ENCODE results near the gene SKOR1. TPM values are rescaled to one million over a fixed set of nuclear protein-coding genes. Genes with fewer than 3 reads are reported as not detected.

SKOR1 gene
- total and polyA plus RNA-seq, 2 of the 4 experiments (the other 2 are of a cell fraction) = 0.03 TPM; not detected in 1

DNA sequence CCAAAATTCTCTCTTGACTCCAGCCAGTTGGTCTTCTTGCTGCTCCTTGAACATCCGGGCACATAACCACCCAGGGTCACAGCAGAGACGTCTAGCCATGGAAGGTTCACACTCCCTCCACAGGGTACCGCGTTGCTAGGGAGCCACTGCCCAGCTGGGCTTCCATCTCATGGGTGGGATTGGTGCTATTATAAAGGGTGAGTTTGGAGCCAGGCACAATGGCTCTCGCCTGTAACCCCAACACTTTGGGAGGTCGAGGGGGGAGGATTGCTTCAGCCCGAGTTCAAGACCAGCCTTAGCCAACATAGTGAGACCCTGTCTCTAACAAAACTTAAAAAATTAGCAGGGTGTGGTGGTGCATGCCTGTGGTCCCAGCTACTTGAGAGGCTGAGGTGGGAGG, 17.5 kb upstream of the SKOR1 start:
- no peak overlapping the region for H2BK15ac ChIP-seq (ENCODE audit: low read depth, low read length)
- no peak overlapping the region for H3K9ac ChIP-seq (ENCODE audit: low read depth, low read length)
- DNase-seq = no peak
- H2BK20ac ChIP-seq (ENCODE audit: low read depth, low read length) = no peak overlapping the region
- no peak overlapping the region for H2AK9ac ChIP-seq (replicated peaks; ENCODE audit: low read depth, low read length, poor library complexity)
- H3K4me3 ChIP-seq (ENCODE audit: insufficient read depth, low read depth, low read length) = no peak overlapping the region
- no peaks in the 10 kb centered on the region for H3K9me1 ChIP-seq (ENCODE audit: insufficient read depth, low read length)
- dilution Hi-C loops (cut with HindIII; ENCODE audit: low sequenced_read_pairs, unreplicated experiment) = no loop called here
- no peak overlapping the region for H2BK5ac ChIP-seq (ENCODE audit: low read depth, low read length, poor library complexity, severe bottlenecking)
- no CpG with 5 or more reads among the region's 7 CpGs for WGBS, 2 experiments (ENCODE audit: extremely low coverage in 2 of 2, insufficient read length in 1 of 2)
- H4K91ac ChIP-seq (ENCODE audit: insufficient read depth, low read depth, low read length) = no peak overlapping the region
- no peak overlapping the region for H3K23ac ChIP-seq (ENCODE audit: low read depth, low read length)
- H3K27ac ChIP-seq (ENCODE audit: insufficient read depth, low read length) = no peak overlapping the region
- no peak for ATAC-seq (ENCODE audit: low read depth)
- H4K20me1 ChIP-seq (ENCODE audit: insufficient read depth, low read length) = 0 out of 2 replicates have a peak, but pooled peaks cover 5% of the 10 kb centered on the region
- peaks cover 2% of the 10 kb centered on the region; the same call in 1 of the 2 replicates for H3K36me3 ChIP-seq (ENCODE audit: control insufficient read depth, insufficient read depth, low read length)
- in situ Hi-C loops (cut with MboI; ENCODE audit: low sequenced_read_pairs) = no loop called here
- no peaks in the 10 kb centered on the region for H3K9me3 ChIP-seq (ENCODE audit: control insufficient read depth, insufficient read depth, low read length)
- no TSS peak for BruUV-seq (replicated peaks)
- TF ChIP-seq RAD21 (IDR thresholded peaks at IDR 0.05; ENCODE audit: low read length) (no peak), NFE2L2 (IDR thresholded peaks at IDR 0.05; ENCODE audit: low read depth, low read length) (no peak), MAFK (IDR thresholded peaks at IDR 0.05; ENCODE audit: low read depth, low read length) (no peak), MXI1 (IDR thresholded peaks at IDR 0.05; ENCODE audit: borderline replicate concordance, low read depth, low read length) (no peak), CHD1 (IDR thresholded peaks at IDR 0.05; ENCODE audit: low read depth, low read length) (no peak), RCOR1 (IDR thresholded peaks at IDR 0.05; ENCODE audit: insufficient replicate concordance, low read length) (no peak), FOS (IDR thresholded peaks at IDR 0.05; ENCODE audit: low read depth, low read length) (no peak), MAZ (IDR thresholded peaks at IDR 0.05; ENCODE audit: borderline replicate concordance, low read depth, low read length) (no peak), SMC3 (IDR thresholded peaks at IDR 0.05; ENCODE audit: low read depth, low read length) (no peak), BHLHE40 (IDR thresholded peaks at IDR 0.05; ENCODE audit: low read depth, low read length) (no peak), POLR2A (IDR thresholded peaks at IDR 0.05; ENCODE audit: low read depth, low read length) (no peak), CEBPB (IDR thresholded peaks at IDR 0.05; ENCODE audit: low read depth, low read length) (no peak), RFX5 (IDR thresholded peaks at IDR 0.05; ENCODE audit: low read depth, low read length) (no peak)
- TF ChIP-seq, protein P1, sequence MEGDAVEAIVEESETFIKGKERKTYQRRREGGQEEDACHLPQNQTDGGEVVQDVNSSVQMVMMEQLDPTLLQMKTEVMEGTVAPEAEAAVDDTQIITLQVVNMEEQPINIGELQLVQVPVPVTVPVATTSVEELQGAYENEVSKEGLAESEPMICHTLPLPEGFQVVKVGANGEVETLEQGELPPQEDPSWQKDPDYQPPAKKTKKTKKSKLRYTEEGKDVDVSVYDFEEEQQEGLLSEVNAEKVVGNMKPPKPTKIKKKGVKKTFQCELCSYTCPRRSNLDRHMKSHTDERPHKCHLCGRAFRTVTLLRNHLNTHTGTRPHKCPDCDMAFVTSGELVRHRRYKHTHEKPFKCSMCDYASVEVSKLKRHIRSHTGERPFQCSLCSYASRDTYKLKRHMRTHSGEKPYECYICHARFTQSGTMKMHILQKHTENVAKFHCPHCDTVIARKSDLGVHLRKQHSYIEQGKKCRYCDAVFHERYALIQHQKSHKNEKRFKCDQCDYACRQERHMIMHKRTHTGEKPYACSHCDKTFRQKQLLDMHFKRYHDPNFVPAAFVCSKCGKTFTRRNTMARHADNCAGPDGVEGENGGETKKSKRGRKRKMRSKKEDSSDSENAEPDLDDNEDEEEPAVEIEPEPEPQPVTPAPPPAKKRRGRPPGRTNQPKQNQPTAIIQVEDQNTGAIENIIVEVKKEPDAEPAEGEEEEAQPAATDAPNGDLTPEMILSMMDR (conservative IDR thresholded peaks at IDR 0.05; ENCODE audit: low read depth, low read length) = no peak
- TF ChIP-seq, protein P2, sequence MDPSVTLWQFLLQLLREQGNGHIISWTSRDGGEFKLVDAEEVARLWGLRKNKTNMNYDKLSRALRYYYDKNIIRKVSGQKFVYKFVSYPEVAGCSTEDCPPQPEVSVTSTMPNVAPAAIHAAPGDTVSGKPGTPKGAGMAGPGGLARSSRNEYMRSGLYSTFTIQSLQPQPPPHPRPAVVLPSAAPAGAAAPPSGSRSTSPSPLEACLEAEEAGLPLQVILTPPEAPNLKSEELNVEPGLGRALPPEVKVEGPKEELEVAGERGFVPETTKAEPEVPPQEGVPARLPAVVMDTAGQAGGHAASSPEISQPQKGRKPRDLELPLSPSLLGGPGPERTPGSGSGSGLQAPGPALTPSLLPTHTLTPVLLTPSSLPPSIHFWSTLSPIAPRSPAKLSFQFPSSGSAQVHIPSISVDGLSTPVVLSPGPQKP (IDR thresholded peaks at IDR 0.05; ENCODE audit: borderline replicate concordance, low read depth, low read length) = no peak
- TF ChIP-seq, protein P3, sequence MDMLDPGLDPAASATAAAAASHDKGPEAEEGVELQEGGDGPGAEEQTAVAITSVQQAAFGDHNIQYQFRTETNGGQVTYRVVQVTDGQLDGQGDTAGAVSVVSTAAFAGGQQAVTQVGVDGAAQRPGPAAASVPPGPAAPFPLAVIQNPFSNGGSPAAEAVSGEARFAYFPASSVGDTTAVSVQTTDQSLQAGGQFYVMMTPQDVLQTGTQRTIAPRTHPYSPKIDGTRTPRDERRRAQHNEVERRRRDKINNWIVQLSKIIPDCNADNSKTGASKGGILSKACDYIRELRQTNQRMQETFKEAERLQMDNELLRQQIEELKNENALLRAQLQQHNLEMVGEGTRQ (IDR thresholded peaks at IDR 0.05; ENCODE audit: low read depth, low read length) = no peak
- CTCF ChIA-PET = no interaction called here
- no peak overlapping the region for H3K18ac ChIP-seq (ENCODE audit: low read depth, low read length)
- no peak overlapping the region for H3K14ac ChIP-seq (replicated peaks; ENCODE audit: low read depth, low read length)
- H2AK5ac ChIP-seq (ENCODE audit: low read depth, low read length) = no peak overlapping the region
- no peak overlapping the region for H2BK120ac ChIP-seq (ENCODE audit: low read depth, low read length)
- H3K4me1 ChIP-seq (ENCODE audit: control insufficient read depth, insufficient read depth, low read length) = no peaks in the 10 kb centered on the region
- H3K4me2 ChIP-seq (ENCODE audit: low read depth, low read length) = no peak overlapping the region
- no peak overlapping the region for H2AFZ ChIP-seq (replicated peaks; ENCODE audit: low read length, poor library complexity)
- H3K56ac ChIP-seq (ENCODE audit: extremely low read depth, insufficient read depth, low read length) = no peak overlapping the region
- H3K79me1 ChIP-seq (ENCODE audit: low read depth in 1 of 2, low read length in 2 of 2) = no peaks in the 10 kb centered on the region
- no peak overlapping the region for H4K8ac ChIP-seq (ENCODE audit: low read depth in 2 of 2, low read length in 2 of 2)
- peaks cover 8% of the 10 kb centered on the region for H3K27me3 ChIP-seq (ENCODE audit: control insufficient read depth, insufficient read depth, low read length)
- H3K4ac ChIP-seq (ENCODE audit: low read depth, low read length) = no peak overlapping the region
- intact Hi-C loops (cut with micrococcal nuclease) = no loop called here
- H4K5ac ChIP-seq (ENCODE audit: low read depth, low read length) = no peak overlapping the region
- POLR2A ChIA-PET (ENCODE audit: unreplicated experiment) = no interaction called here
